BLaER1 (cell line): ENCODE measurements around the gene GTF2F1.

Source experiments
- H3K27ac ChIP-seq: shearing (Covaris generic); formaldehyde crosslinking; 2 replicates; pipeline ENCODE4 v1.8.1; 2022
- H3K27me3 ChIP-seq: shearing (Covaris generic); formaldehyde crosslinking; 2 replicates; pipeline ENCODE4 v1.8.1; 2022
- H3K36me3 ChIP-seq: shearing (Covaris generic); formaldehyde crosslinking; 2 replicates; pipeline ENCODE4 v1.8.1; 2022
- H3K4me1 ChIP-seq: shearing (Covaris generic); formaldehyde crosslinking; 2 replicates; pipeline ENCODE4 v1.8.1; 2022
- H3K4me2 ChIP-seq: shearing (Covaris generic); formaldehyde crosslinking; 2 replicates; pipeline ENCODE4 v1.8.1; 2022
- H3K4me3 ChIP-seq: shearing (Covaris generic); formaldehyde crosslinking; 2 replicates; pipeline ENCODE4 v1.8.1; 2022
- H3K9ac ChIP-seq: shearing (Covaris generic); formaldehyde crosslinking; 2 replicates; pipeline ENCODE4 v1.8.1; 2022
- H3K9me3 ChIP-seq: shearing (Covaris generic); formaldehyde crosslinking; 2 replicates; pipeline ENCODE4 v1.8.1; 2022
- H4K20me1 ChIP-seq: shearing (Covaris generic); formaldehyde crosslinking; 2 replicates; pipeline ENCODE4 v1.8.1; 2022
- Cebpa-rat ChIP-seq: shearing (Covaris generic); IDR thresholded peaks from 2 replicates; pipeline ENCODE4 v1.8.1; 2022

Gene GTF2F1

GRCh38 chr19:6340493-6341201 lies 52.3 kb downstream of the GTF2F1 start:
- Histone ChIP-seq H3K27me3 (no peaks in the 10 kb centered on the region), H3K4me3 (no peak overlapping the region), H3K9me3 (peaks cover 11% of the 10 kb centered on the region), H3K4me2 (peak overlapping the region; percentile 62), H3K9ac (no peak overlapping the region), H4K20me1 (no peaks in the 10 kb centered on the region), H3K36me3 (no peaks in the 10 kb centered on the region), H3K4me1 (peaks cover 14% of the 10 kb centered on the region), H3K27ac (peak overlapping the region; percentile 60)
- TF ChIP-seq Cebpa-rat: no peak

DNA sequence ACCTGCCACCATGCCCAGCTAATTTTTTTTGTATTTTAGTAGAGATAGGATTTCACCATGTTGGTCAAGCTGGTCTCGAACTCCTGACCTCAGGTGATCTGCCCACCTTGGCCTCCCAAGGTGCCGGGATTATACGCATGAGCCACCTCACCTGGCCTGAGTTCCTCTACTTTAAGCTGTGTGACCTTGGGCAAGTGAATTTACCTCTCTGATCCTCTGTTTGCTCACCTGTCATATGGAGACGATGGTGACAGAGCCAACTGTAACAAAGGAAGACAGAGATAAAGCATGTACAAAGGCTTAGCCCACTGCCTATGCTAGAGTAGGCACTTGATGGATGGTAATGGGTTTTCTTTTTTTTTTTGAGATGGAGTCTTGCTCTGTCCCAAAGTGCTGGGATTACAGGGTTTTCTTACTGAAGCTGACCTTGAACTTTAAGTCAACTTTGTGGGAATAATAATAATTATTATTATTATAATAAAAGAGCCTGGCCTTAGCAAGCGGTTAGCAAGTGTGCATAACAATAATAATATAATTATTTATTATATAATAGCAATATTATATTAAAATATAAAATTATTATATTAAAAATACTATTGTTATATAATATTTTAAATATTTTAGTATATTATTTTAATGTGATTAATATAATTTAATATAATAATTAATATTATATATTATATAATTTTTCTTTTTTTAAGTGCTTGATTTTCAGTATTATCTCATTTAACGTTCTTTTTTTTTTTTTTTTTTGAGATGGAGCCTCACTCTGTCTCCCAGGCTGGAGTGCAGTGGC lies 58.3 kb downstream of the GTF2F1 start:
- Histone ChIP-seq H3K9ac (no peak overlapping the region), H3K9me3 (no peaks in the 10 kb centered on the region), H3K27ac (no peak overlapping the region), H3K27me3 (no peaks in the 10 kb centered on the region), H3K4me2 (no peak overlapping the region), H3K4me3 (no peak overlapping the region), H4K20me1 (no peaks in the 10 kb centered on the region), H3K36me3 (no peaks in the 10 kb centered on the region), H3K4me1 (no peaks in the 10 kb centered on the region; the same call in 1 of the 2 replicates)
- no peak for TF ChIP-seq Cebpa-rat

DNA sequence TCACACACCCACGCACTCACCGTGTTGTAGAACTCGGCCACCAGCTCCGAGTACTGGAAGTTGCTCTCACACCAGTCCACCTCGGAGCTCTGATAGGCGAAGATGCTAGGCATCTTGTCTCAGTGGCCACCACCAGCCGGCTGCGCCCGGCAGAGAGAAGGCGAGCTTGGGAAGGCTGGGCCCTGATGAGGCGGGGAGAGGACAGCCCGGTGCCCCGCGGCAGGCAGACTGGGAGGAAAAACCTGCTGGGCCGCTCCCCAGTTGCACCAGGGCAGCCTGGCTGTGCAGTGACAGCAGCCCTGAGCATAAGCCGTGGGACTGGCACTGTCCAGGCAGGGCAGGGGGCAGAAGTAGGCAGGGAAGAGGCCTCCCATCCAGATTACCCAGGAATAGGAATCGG lies 59.5 kb downstream of the GTF2F1 start, which contains the start of gene ACER1:
Gene ACER1, minus strand, starts transcription at position 174 of the 400 bp plus-strand sequence. Its CDS starts 61 bp downstream, at position 113.
- H3K4me1 ChIP-seq: no peaks in the 10 kb centered on the region
- no peak within 1 kb of the TSS for H3K9ac ChIP-seq
- H3K4me2 ChIP-seq: no peak within 1 kb of the TSS
- no peaks in the 10 kb centered on the region for H3K9me3 ChIP-seq
- no peak for TF ChIP-seq Cebpa-rat
- no peaks in the 10 kb centered on the region for H3K27me3 ChIP-seq
- no peak within 1 kb of the TSS for H3K4me3 ChIP-seq
- H3K27ac ChIP-seq: no peak within 1 kb of the TSS
- H4K20me1 ChIP-seq: no peaks in the 10 kb centered on the region
- H3K36me3 ChIP-seq: no peaks in the 10 kb centered on the region
